Cardiac fibroblast (primary cell): ENCODE results near the gene HTR3C.
"Not testable (repeated sequence)": the region's sequence is repeated elsewhere in the genome, so short reads cannot be mapped to it uniquely, and the experiment has no call there.

Source experiments
- DNase-seq, 2 donors: peaks; one replicate each; pipeline versions ENCODE4 v3.0.0 to v3.0.0-alpha.2; 2010; ENCODE audit warnings: low read depth in 2 of 2
- H3K4me3 ChIP-seq, 2 donors: replicated peaks in 1 of 2; 1 replicate in 1 of 2; 2 replicates in 1 of 2; pipeline ENCODE4 v1.5.1; 2011; ENCODE audit warnings: low read depth in 2 of 2, low read length in 2 of 2, mild to moderate bottlenecking in 2 of 2, moderate library complexity in 1 of 2
- TF ChIP-seq, protein P1 (sequence below): IDR thresholded peaks from one replicate; pipeline ENCODE4 v1.5.1; 2011; ENCODE audit warnings: low read depth, mild to moderate bottlenecking, low read length, inconsistent platforms

The HTR3C gene, protein sequence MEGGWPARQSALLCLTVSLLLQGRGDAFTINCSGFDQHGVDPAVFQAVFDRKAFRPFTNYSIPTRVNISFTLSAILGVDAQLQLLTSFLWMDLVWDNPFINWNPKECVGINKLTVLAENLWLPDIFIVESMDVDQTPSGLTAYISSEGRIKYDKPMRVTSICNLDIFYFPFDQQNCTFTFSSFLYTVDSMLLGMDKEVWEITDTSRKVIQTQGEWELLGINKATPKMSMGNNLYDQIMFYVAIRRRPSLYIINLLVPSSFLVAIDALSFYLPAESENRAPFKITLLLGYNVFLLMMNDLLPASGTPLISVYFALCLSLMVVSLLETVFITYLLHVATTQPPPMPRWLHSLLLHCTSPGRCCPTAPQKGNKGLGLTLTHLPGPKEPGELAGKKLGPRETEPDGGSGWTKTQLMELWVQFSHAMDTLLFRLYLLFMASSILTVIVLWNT

DNA sequence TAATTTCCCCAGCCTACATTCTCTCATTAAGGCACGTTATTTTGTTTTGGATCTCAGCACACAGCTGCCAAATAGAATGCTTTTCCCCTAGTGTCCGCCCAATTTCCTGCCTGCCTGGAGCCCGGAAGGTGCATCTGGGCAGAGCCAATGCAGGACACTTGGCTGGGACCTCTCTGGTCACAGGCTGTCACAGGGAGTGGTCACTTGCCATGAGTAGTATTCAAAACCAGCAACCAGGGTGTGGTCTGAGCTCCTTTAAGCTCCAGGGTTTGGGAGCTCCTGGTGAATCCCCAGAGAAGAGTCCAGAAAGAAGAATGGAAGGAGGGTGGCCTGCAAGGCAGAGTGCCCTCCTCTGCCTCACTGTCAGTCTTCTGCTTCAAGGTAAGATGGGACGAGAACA is at the start of gene HTR3C:
HTR3C (plus strand) TSS at position 281 of the 400 bp plus-strand sequence; CDS start at position 315, 34 bp downstream.
- TF ChIP-seq, protein P1, sequence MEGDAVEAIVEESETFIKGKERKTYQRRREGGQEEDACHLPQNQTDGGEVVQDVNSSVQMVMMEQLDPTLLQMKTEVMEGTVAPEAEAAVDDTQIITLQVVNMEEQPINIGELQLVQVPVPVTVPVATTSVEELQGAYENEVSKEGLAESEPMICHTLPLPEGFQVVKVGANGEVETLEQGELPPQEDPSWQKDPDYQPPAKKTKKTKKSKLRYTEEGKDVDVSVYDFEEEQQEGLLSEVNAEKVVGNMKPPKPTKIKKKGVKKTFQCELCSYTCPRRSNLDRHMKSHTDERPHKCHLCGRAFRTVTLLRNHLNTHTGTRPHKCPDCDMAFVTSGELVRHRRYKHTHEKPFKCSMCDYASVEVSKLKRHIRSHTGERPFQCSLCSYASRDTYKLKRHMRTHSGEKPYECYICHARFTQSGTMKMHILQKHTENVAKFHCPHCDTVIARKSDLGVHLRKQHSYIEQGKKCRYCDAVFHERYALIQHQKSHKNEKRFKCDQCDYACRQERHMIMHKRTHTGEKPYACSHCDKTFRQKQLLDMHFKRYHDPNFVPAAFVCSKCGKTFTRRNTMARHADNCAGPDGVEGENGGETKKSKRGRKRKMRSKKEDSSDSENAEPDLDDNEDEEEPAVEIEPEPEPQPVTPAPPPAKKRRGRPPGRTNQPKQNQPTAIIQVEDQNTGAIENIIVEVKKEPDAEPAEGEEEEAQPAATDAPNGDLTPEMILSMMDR: no peak
- H3K4me3 ChIP-seq: no peak within 1 kb of the TSS
- no peak for DNase-seq

GRCh38 chr3:184003187-184003967 is 49.5 kb upstream of the HTR3C start:
- TF ChIP-seq, protein P1: no peak
- peak; percentile 66 to 69 for DNase-seq
- no peak overlapping the region for H3K4me3 ChIP-seq

- DNase-seq: no peak
- TF ChIP-seq, protein P1: no peak
- no peak overlapping the region for H3K4me3 ChIP-seq
These were observed 48.4 kb upstream of the HTR3C start for GRCh38 chr3:184004476-184004875.

GRCh38 chr3:184005941-184006507 is 46.8 kb upstream of the HTR3C start:
- H3K4me3 ChIP-seq: no peak overlapping the region
- TF ChIP-seq, protein P1: no peak
- DNase-seq: peak; percentile 14 to 39

DNA sequence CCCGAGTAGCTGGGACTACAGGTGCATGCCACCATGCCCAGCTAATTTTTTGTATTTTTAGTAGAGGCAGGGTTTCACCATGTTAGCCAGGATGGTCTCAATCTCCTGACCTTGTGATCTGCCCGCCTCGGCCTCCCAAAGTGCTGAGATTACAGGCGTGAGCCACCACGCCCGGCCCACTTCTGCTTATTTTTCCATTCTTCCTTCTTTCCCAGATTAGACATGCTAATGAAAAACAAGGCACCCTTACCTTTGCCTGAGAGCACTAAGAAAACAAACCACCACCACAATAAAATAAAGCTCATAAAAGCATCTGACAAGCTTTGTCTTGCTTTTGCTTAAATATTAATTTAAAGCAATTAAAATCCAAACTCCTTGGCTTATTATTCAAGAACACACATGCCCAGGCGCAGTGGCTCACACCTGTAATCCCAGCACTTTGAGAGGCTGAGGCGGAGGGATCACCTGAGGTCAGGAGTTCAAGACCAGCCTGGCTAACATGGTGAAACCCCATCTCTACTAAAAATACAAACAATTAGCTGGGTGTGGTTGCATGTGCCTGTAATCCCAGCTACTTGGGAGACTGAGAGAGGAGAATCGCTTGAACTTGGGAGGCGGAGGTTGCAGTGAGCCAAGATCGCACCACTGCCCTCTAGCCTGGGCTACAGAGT is 45.6 kb upstream of the HTR3C start:
- H3K4me3 ChIP-seq, DNase-seq: not testable (repeated sequence)

- DNase-seq: no peak
- TF ChIP-seq, protein P1: no peak
- H3K4me3 ChIP-seq: no peak overlapping the region
These were observed 44.7 kb upstream of the HTR3C start for GRCh38 chr3:184008161-184008560.
